K562 (cell line): ENCODE measurements around the gene ISG20L2. TPM values are rescaled to one million over a fixed set of nuclear protein-coding genes. Genes with fewer than 3 reads are reported as not detected.

ENCODE experiments used
- ATAC-seq: fragments of 200-7000 bp; cut with Tn5 transposase; 3 replicates; pipeline ENCODE4 v1.9.1; 2020; ENCODE audit warnings: moderate library complexity
- BruUV-seq: library from RNA; stranded (reverse); fragments of 400-500 nt; replicated peaks from 2 replicates; lab custom pipeline; 2021; lab: Mats Ljungman, UMichigan
- CTCF ChIA-PET: fragments of 300-600 bp; formaldehyde crosslinking; extraction: SDS; loops from one replicate; lab custom pipeline; 2021; ENCODE audit warnings: low intra/inter-chr PET ratio; lab: Yijun Ruan, JAX
- POLR2A ChIA-PET: fragments of 300-600, 350-650 bp; sonication (Branson Sonifier 250); formaldehyde crosslinking; extraction: SDS; loops from one replicate; lab custom pipeline; 2021; ENCODE audit warnings: antibody characterized with exemption, inconsistent platforms; lab: Yijun Ruan, JAX
- DNase-seq, 4 experiments: peaks; one replicate each; pipeline versions ENCODE4 v3.0.0 to v3.0.0-alpha.2; 2011 to 2018; ENCODE audit warnings: low spot score in 3 of 4, mixed read lengths in 3 of 4; ENCODE audit errors: extremely low read depth in 1 of 4
- FAIRE-seq: peaks from 2 replicates; lab custom pipeline; 2011; peaks lifted over from hg19 to GRCh38; lab: Jason Lieb, UNC
- H2AFZ ChIP-seq: 2 replicates; pipeline ENCODE4 v1.6.0; 2011; ENCODE audit warnings: low read depth, low read length, control low read depth, inconsistent platforms
- H3K27ac ChIP-seq: fragments of 200-600 bp; 3 replicates; pipeline ENCODE4 v1.8.0; 2011; ENCODE audit warnings: low read depth, mild to moderate bottlenecking, control low read depth, inconsistent platforms, low read length, moderate library complexity, mixed read lengths; ENCODE audit errors: extremely low read depth
- H3K27me3 ChIP-seq, 2 experiments: fragments of 300-600 bp in 1 of 2; 2 replicates in 1 of 2; 3 replicates in 1 of 2; pipeline versions ENCODE4 v1.6.0 to v1.8.0; 2011; ENCODE audit warnings: inconsistent platforms in 2 of 2, low read length in 2 of 2, mild to moderate bottlenecking in 1 of 2, mixed read lengths in 1 of 2, moderate library complexity in 1 of 2; ENCODE audit not compliant: control insufficient read depth in 2 of 2, insufficient read depth in 2 of 2
- H3K36me3 ChIP-seq: fragments of 300-600 bp; 3 replicates; pipeline ENCODE4 v1.8.0; 2011; ENCODE audit warnings: mild to moderate bottlenecking, low read length, inconsistent platforms; ENCODE audit not compliant: control insufficient read depth, insufficient read depth
- H3K4me1 ChIP-seq, 2 experiments: fragments of 200-600 bp in 1 of 2; replicated peaks in 1 of 2; 2 replicates in 1 of 2; 3 replicates in 1 of 2; pipeline versions ENCODE4 v1.5.1 to v1.8.0; 2011; ENCODE audit warnings: inconsistent platforms in 2 of 2, low read length in 2 of 2, mild to moderate bottlenecking in 1 of 2, mixed read lengths in 1 of 2, moderate library complexity in 1 of 2; ENCODE audit not compliant: control insufficient read depth in 2 of 2, insufficient read depth in 2 of 2
- H3K4me2 ChIP-seq: 2 replicates; pipeline ENCODE4 v1.6.1; 2011; ENCODE audit warnings: low read length, control low read depth, inconsistent platforms, mixed read lengths; ENCODE audit not compliant: insufficient read depth
- H3K4me3 ChIP-seq: fragments of 200-600 bp; sonication (generic), shearing (Covaris generic); 2 replicates; pipeline ENCODE4 v1.5.1; 2016; ENCODE audit warnings: control low read depth, inconsistent platforms
- H3K79me2 ChIP-seq: fragments of 200-600 bp; 3 replicates; pipeline ENCODE4 v1.8.0; 2011; ENCODE audit warnings: low read length, inconsistent platforms; ENCODE audit not compliant: control insufficient read depth, insufficient read depth
- H3K9ac ChIP-seq, 2 experiments: 2 replicates each; pipeline versions ENCODE4 v1.6.0 to v1.6.1; 2011; ENCODE audit warnings: low read depth in 2 of 2, low read length in 2 of 2, control low read depth in 1 of 2, inconsistent platforms in 1 of 2, mild to moderate bottlenecking in 1 of 2, mixed read lengths in 1 of 2; ENCODE audit not compliant: insufficient read depth in 1 of 2
- H3K9me1 ChIP-seq: one replicate; pipeline ENCODE4 v1.6.0; 2011; ENCODE audit warnings: inconsistent platforms, mild to moderate bottlenecking, low read length, moderate library complexity; ENCODE audit not compliant: control insufficient read depth, insufficient read depth
- H3K9me3 ChIP-seq: replicated peaks from 2 replicates; pipeline ENCODE4 v1.5.1; 2011; ENCODE audit warnings: low read depth, low read length, inconsistent platforms; ENCODE audit not compliant: control insufficient read depth, insufficient read depth
- H4K20me1 ChIP-seq: replicated peaks from 2 replicates; pipeline ENCODE4 v1.6.1; 2011; ENCODE audit warnings: low read length, inconsistent platforms, mixed read lengths; ENCODE audit not compliant: control insufficient read depth, insufficient read depth
- CREB3L1 ChIP-seq: fragments of 450-650 bp; IDR thresholded peaks from 2 replicates; pipeline ENCODE4 v1.6.1; 2014; ENCODE audit warnings: low read depth, mild to moderate bottlenecking, moderate library complexity, borderline replicate concordance
- HDAC8 ChIP-seq: fragments of 450-650 bp; IDR thresholded peaks from 2 replicates; pipeline ENCODE4 v1.6.1; 2016; ENCODE audit warnings: mild to moderate bottlenecking, missing genetic modification characterization, moderate library complexity, missing compliant biosample characterization
- NFYB ChIP-seq: IDR thresholded peaks from 2 replicates; pipeline ENCODE4 v1.6.1; 2011; ENCODE audit warnings: mild to moderate bottlenecking, moderate library complexity; ENCODE audit not compliant: insufficient read length; ENCODE audit errors: extremely low read depth
- OTX1 ChIP-seq: fragments of 450-650 bp; formaldehyde crosslinking; IDR thresholded peaks from 2 replicates; pipeline ENCODE4 v1.4.0; 2022; ENCODE audit warnings: mild to moderate bottlenecking
- PRPF4 ChIP-seq: fragments of 200-400 bp; formaldehyde crosslinking; IDR thresholded peaks from one replicate; pipeline ENCODE4 v1.6.1; 2017; ENCODE audit warnings: low read length, low read depth, mild to moderate bottlenecking; ENCODE audit not compliant: insufficient read depth, poor library complexity, severe bottlenecking
- TRIM24 ChIP-seq, 2 experiments: fragments of 450-650 bp; IDR thresholded peaks; 2 replicates each; pipeline ENCODE4 v1.6.1; 2016
- U2AF1 ChIP-seq: fragments of 200-400 bp; formaldehyde crosslinking; optimal IDR thresholded peaks from 2 replicates; pipeline ENCODE3; 2017; ENCODE audit warnings: mild to moderate bottlenecking, low read depth, low read length, moderate library complexity
- ZC3H8 ChIP-seq: fragments of 450-650 bp; IDR thresholded peaks from 2 replicates; pipeline ENCODE4 v1.6.1; 2017
- ZNF133 ChIP-seq: fragments of 250-450 bp; sonication (Bioruptor Pico); IDR thresholded peaks from 2 replicates; pipeline ENCODE4 v1.4.0; 2020; ENCODE audit warnings: mild to moderate bottlenecking
- ZNF24 ChIP-seq: fragments of 450-650 bp; IDR thresholded peaks from 2 replicates; pipeline ENCODE4 v1.6.1; 2016
- ZNF277 ChIP-seq: fragments of 250-450 bp; sonication (Bioruptor Pico); IDR thresholded peaks from 2 replicates; pipeline ENCODE4 v1.8.0; 2022; ENCODE audit warnings: inconsistent platforms, mild to moderate bottlenecking, moderate library complexity, borderline replicate concordance
- ZNF778 ChIP-seq: fragments of 450-650 bp; formaldehyde crosslinking; IDR thresholded peaks from 2 replicates; pipeline ENCODE4 v1.4.0; 2020; ENCODE audit warnings: mild to moderate bottlenecking, moderate library complexity
- WGBS: fragments of 100-300 bp; shearing (Covaris generic); methylation state at CpG from one replicate; pipeline ENCODE4 v1.1.6; 2016; ENCODE audit warnings: low coverage, mixed read lengths; ENCODE audit not compliant: insufficient coverage; ENCODE audit errors: missing lambda C conversion rate; 5-methylcytosine and 5-hydroxymethylcytosine counted together
- in situ Hi-C: fragments of 300-500 bp; cut with MboI; formaldehyde crosslinking; loops from 4 replicates; pipeline ENCODE4 v1.15.0; 2018; ENCODE audit warnings: inconsistent platforms, mixed read lengths
- intact Hi-C: fragments of 100-400 bp; cut with micrococcal nuclease; formaldehyde crosslinking; loops from 2 replicates; pipeline ENCODE4 v1.14.2; 2022
- polyA plus RNA-seq, 8 experiments: library from polyadenylated mRNA; depleted of rRNA in 4 of 8; stranded (reverse) in 5 of 8; unstranded in 3 of 8; fragments of >200 nt; fragmentation: Nextera tagmentation in 2 of 8; fragmentation: Illumina TruSeq in 1 of 8; extraction: Ambion mirVana in 2 of 8; extraction: Trizol in 1 of 8; gene quantifications; 2 replicates each; pipeline versions ENCODE4 v1.2.1 to v1.2.3, GENCODE V29; 2011 to 2014; ENCODE audit warnings: inconsistent platforms in 1 of 8, missing spikeins in 1 of 8
- total RNA-seq, 7 experiments: library from RNA; depleted of rRNA in 6 of 7; stranded (reverse); fragments of >200 nt in 6 of 7; fragmentation: Illumina TruSeq in 2 of 7; extraction: Trizol in 2 of 7; gene quantifications; 2 replicates each; pipeline versions ENCODE4 v1.2.1 to v1.2.3, GENCODE V29; 2011 to 2021; ENCODE audit warnings: low replicate concordance in 1 of 7
- TF ChIP-seq, protein P1 (sequence below): sonication (generic); formaldehyde crosslinking; IDR thresholded peaks from 2 replicates; pipeline ENCODE4 v1.8.0; 2023; ENCODE audit warnings: mild to moderate bottlenecking, missing genetic modification reagents
- TF ChIP-seq, protein P2 (sequence below): fragments of 250-450 bp; sonication (Bioruptor Pico); IDR thresholded peaks from 2 replicates; pipeline ENCODE4 v1.4.0; 2020; ENCODE audit warnings: mild to moderate bottlenecking, moderate library complexity
- TF ChIP-seq, protein P3 (sequence below): fragments of 450-650 bp; formaldehyde crosslinking; IDR thresholded peaks from 2 replicates; pipeline ENCODE4 v1.4.0; 2022; ENCODE audit warnings: mild to moderate bottlenecking, moderate library complexity

Gene ISG20L2
- total and polyA plus RNA-seq, 9 of the 15 experiments (the other 6 are each of a cell fraction or from before 2014, with no cell fraction given): 21.3 to 130 (median 50.3) TPM

GRCh38 chr1:156776942-156777341, 48.4 kb upstream of the ISG20L2 start:
- BruUV-seq: no TSS peak
- Histone ChIP-seq H3K79me2 (peaks cover 91% of the 10 kb centered on the region), H4K20me1 (peaks cover 13% of the 10 kb centered on the region; the same call in 1 of the 2 replicates), H2AFZ (no peak overlapping the region), H3K9me1 (no peaks in the 10 kb centered on the region), H3K4me2 (no peak overlapping the region), H3K36me3 (peaks cover 52% of the 10 kb centered on the region; the same call in 2 of the 3 replicates), H3K4me1 (peaks cover 16 to 31% of the 10 kb centered on the region in 2 experiments), H3K9ac (peak overlapping the region in 1 of 2 experiments; percentile 18; a peak in 1 of 4 replicates), H3K27me3 (no peaks in the 10 kb centered on the region), H3K27ac (no peak overlapping the region), H3K9me3 (no peaks in the 10 kb centered on the region), H3K4me3 (no peak overlapping the region)
- FAIRE-seq: no peak
- intact Hi-C loops (no loop called here), in situ Hi-C loops (no loop called here)
- peak; percentile 52; the same call in 2 of the 3 replicates for ATAC-seq
- ChIA-PET CTCF (no interaction called here), POLR2A (interaction anchor here (0.8 to 1.3 kb wide), 6 partner anchors 10 to 36 kb away, joined by 3 to 4 read pairs (median 4); partner anchors contain the start of genes MRPL24 and PRCC)
- DNase-seq: no peak
- WGBS: 54% methylated on average over 4 of the region's 4 CpGs
- TF ChIP-seq ZNF133: no peak
- no peak for TF ChIP-seq ZNF277
- no peak for TF ChIP-seq ZNF24
- TF ChIP-seq, protein P1, sequence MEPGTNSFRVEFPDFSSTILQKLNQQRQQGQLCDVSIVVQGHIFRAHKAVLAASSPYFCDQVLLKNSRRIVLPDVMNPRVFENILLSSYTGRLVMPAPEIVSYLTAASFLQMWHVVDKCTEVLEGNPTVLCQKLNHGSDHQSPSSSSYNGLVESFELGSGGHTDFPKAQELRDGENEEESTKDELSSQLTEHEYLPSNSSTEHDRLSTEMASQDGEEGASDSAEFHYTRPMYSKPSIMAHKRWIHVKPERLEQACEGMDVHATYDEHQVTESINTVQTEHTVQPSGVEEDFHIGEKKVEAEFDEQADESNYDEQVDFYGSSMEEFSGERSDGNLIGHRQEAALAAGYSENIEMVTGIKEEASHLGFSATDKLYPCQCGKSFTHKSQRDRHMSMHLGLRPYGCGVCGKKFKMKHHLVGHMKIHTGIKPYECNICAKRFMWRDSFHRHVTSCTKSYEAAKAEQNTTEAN (CRISPR knock-in tag): no peak
- TF ChIP-seq, protein P2, sequence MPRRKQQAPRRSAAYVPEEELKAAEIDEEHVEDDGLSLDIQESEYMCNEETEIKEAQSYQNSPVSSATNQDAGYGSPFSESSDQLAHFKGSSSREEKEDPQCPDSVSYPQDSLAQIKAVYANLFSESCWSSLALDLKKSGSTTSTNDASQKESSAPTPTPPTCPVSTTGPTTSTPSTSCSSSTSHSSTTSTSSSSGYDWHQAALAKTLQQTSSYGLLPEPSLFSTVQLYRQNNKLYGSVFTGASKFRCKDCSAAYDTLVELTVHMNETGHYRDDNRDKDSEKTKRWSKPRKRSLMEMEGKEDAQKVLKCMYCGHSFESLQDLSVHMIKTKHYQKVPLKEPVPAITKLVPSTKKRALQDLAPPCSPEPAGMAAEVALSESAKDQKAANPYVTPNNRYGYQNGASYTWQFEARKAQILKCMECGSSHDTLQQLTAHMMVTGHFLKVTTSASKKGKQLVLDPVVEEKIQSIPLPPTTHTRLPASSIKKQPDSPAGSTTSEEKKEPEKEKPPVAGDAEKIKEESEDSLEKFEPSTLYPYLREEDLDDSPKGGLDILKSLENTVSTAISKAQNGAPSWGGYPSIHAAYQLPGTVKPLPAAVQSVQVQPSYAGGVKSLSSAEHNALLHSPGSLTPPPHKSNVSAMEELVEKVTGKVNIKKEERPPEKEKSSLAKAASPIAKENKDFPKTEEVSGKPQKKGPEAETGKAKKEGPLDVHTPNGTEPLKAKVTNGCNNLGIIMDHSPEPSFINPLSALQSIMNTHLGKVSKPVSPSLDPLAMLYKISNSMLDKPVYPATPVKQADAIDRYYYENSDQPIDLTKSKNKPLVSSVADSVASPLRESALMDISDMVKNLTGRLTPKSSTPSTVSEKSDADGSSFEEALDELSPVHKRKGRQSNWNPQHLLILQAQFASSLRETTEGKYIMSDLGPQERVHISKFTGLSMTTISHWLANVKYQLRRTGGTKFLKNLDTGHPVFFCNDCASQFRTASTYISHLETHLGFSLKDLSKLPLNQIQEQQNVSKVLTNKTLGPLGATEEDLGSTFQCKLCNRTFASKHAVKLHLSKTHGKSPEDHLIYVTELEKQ (CRISPR knock-in tag): no peak
- no peak for TF ChIP-seq NFYB
- no peak for TF ChIP-seq U2AF1
- no peak for TF ChIP-seq PRPF4
- TF ChIP-seq CREB3L1: no peak
- TF ChIP-seq TRIM24 (IDR thresholded peaks at IDR 0.05): no peak
- no peak for TF ChIP-seq ZNF778
- TF ChIP-seq HDAC8: no peak
- TF ChIP-seq, protein P3, sequence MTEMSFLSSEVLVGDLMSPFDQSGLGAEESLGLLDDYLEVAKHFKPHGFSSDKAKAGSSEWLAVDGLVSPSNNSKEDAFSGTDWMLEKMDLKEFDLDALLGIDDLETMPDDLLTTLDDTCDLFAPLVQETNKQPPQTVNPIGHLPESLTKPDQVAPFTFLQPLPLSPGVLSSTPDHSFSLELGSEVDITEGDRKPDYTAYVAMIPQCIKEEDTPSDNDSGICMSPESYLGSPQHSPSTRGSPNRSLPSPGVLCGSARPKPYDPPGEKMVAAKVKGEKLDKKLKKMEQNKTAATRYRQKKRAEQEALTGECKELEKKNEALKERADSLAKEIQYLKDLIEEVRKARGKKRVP (CRISPR knock-in tag): no peak
- no peak for TF ChIP-seq OTX1 (CRISPR knock-in tag)
- TF ChIP-seq ZC3H8: no peak
